SK-MEL-5 (cell line): ENCODE measurements around the gene RNASEH2A. TPM values are rescaled to one million over a fixed set of nuclear protein-coding genes. Genes with fewer than 3 reads are reported as not detected.
"Not testable (repeated sequence)": the region's sequence is repeated elsewhere in the genome, so short reads cannot be mapped to it uniquely, and the experiment has no call there.

Experiments
- DNase-seq: peaks from one replicate; pipeline ENCODE4 v3.0.0-alpha.2; 2016; ENCODE audit warnings: low read depth, low spot score
- in situ Hi-C: cut with HindIII; loops from 2 replicates; pipeline ENCODE4 v1.10.0; 2016; ENCODE audit warnings: low sequenced_read_pairs, high pct_unique_total_duplicates, low pct_unique_long_range_greater_than_20kb
- total RNA-seq: library from RNA; depleted of rRNA; stranded (reverse); fragments of >200 nt; shearing (Covaris generic); gene quantifications from 2 replicates; pipeline ENCODE4 v1.2.3, GENCODE V29; 2014

The RNASEH2A gene
- total RNA-seq, 1 experiment from 2014 or later = 27.6 TPM

GRCh38 chr19:12790628-12791344, 15.6 kb upstream of the RNASEH2A start:
- in situ Hi-C loops = no loop called here
- no peak for DNase-seq

DNA sequence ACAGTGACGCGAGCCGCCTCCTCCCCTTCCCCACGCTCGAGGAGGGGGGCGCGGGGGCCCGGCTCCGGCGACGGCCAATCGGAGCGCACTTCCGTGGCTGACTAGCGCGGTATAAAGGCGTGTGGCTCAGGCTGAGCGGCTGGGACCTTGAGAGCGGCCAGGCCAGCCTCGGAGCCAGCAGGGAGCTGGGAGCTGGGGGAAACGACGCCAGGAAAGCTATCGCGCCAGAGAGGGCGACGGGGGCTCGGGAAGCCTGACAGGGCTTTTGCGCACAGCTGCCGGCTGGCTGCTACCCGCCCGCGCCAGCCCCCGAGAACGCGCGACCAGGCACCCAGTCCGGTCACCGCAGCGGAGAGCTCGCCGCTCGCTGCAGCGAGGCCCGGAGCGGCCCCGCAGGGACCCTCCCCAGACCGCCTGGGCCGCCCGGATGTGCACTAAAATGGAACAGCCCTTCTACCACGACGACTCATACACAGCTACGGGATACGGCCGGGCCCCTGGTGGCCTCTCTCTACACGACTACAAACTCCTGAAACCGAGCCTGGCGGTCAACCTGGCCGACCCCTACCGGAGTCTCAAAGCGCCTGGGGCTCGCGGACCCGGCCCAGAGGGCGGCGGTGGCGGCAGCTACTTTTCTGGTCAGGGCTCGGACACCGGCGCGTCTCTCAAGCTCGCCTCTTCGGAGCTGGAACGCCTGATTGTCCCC, 14.9 kb upstream of the RNASEH2A start, which contains the start of gene JUNB:
JUNB (plus strand) TSS at position 142 of the 706 bp plus-strand sequence; CDS start at position 428, 286 bp downstream.
- in situ Hi-C loops = no loop called here
- peak; percentile 94 for DNase-seq

DNA sequence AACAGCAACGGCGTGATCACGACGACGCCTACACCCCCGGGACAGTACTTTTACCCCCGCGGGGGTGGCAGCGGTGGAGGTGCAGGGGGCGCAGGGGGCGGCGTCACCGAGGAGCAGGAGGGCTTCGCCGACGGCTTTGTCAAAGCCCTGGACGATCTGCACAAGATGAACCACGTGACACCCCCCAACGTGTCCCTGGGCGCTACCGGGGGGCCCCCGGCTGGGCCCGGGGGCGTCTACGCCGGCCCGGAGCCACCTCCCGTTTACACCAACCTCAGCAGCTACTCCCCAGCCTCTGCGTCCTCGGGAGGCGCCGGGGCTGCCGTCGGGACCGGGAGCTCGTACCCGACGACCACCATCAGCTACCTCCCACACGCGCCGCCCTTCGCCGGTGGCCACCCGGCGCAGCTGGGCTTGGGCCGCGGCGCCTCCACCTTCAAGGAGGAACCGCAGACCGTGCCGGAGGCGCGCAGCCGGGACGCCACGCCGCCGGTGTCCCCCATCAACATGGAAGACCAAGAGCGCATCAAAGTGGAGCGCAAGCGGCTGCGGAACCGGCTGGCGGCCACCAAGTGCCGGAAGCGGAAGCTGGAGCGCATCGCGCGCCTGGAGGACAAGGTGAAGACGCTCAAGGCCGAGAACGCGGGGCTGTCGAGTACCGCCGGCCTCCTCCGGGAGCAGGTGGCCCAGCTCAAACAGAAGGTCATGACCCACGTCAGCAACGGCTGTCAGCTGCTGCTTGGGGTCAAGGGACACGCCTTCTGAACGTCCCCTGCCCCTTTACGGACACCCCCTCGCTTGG, 14.1 kb upstream of the RNASEH2A start:
- in situ Hi-C loops = no loop called here
- peak; percentile 48 for DNase-seq

DNA sequence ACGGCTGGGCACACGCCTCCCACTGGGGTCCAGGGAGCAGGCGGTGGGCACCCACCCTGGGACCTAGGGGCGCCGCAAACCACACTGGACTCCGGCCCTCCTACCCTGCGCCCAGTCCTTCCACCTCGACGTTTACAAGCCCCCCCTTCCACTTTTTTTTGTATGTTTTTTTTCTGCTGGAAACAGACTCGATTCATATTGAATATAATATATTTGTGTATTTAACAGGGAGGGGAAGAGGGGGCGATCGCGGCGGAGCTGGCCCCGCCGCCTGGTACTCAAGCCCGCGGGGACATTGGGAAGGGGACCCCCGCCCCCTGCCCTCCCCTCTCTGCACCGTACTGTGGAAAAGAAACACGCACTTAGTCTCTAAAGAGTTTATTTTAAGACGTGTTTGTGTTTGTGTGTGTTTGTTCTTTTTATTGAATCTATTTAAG, 13.5 kb upstream of the RNASEH2A start:
- no peak for DNase-seq
- in situ Hi-C loops = no loop called here

- in situ Hi-C loops = no loop called here
- peak; percentile 87 for DNase-seq
Measured at GRCh38 chr19:12793290-12794195, 12.8 kb upstream of the RNASEH2A start.

GRCh38 chr19:12794196-12794941, 12.0 kb upstream of the RNASEH2A start:
- in situ Hi-C loops = no loop called here
- DNase-seq = no peak

- no peak for DNase-seq
- in situ Hi-C loops = no loop called here
Measured at GRCh38 chr19:12794971-12795381, 11.4 kb upstream of the RNASEH2A start.

- peak; percentile 84 for DNase-seq
Measured at GRCh38 chr19:12796146-12797071, 10.0 kb upstream of the RNASEH2A start.

DNA sequence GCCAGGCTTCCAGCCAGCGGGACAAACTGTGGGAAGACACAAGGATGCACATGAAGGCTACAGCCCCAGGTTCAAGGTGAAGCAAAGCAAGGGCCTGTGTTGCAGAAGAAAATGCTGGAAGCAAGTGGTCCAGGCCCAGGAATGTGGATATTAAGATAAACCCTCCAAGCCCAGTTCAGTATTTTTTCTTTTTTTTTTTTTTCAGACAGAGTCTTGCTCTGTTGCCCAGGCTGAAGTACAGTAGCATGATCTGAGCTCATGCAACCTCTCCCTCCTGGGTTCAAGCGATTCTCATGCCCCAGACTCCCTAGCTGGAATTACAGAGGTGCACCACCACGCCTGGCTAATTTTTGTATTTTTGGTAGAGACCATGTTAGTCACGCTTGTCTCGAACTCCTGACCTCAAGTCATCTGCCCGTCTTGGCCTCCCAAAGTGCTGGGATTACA, 9.2 kb upstream of the RNASEH2A start:
- DNase-seq = no peak
- in situ Hi-C loops = no loop called here

More at GRCh38 chr19:12796146-12797071, 10.0 kb upstream of the RNASEH2A start:
- in situ Hi-C loops = no loop called here

DNA sequence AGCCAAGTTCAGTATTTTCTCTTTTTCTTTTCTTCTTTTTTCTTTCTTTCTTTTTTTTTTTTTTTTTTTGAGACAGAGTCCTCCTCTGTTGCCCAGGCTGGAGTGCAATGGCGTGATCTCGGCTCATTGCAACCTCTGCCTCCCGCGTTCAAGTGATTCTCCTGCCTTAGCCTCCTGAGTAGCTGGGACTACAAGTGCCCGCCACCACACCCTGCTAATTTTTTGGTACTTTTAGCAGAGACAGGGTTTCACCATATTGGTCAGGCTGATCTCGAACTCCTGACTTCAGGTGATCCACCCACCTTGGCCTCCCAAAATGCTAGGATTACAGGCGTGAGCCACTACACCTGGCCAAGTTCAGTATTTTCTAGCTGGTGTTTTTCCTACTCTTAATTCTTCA, 8.8 kb upstream of the RNASEH2A start:
- in situ Hi-C loops, DNase-seq: not testable (repeated sequence)

GRCh38 chr19:12799742-12800465, 6.5 kb upstream of the RNASEH2A start:
- in situ Hi-C loops = no loop called here
- no peak for DNase-seq

DNA sequence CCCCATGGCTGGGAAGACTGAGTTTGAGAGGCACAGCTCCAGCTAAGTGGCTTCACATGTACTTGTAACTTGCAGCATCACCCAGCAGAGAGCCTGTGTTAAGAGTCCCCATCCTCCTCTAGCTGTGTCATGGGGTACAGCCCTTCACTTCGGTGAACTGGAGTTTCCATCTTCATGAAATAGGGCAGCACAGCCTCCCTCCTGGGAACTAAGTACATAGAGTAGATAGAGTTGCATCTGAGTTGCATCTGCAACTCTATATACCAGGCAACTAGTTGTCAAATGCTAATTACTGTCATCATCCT, 6.0 kb upstream of the RNASEH2A start:
- in situ Hi-C loops = no loop called here
- no peak for DNase-seq

DNA sequence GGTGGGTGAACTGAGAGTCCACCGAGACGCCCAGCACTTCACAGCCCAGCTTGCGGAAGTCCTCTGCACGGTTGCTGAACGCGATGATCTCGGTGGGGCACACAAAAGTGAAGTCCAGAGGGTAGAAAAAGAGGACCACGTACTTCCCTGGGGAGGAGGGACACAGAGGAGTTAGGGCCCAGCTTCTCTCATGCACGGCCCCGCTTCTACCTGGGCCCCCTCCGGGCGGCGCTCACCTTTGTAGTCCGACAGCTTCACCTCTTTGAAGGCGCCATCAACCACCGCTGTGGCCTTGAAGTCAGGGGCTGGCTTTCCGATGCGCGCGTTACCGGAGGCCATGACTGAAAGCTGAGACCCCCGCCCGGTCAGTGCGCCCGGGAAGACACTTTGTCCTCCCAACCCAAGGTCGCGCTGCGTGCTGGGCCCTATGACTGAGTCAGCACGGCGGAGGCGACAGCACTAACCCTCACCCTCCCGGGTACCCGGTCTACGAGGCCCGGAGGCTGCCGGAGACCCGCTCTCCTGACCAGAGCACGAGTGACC, 5.4 kb upstream of the RNASEH2A start:
- in situ Hi-C loops = no loop called here
- DNase-seq = no peak

GRCh38 chr19:12801466-12802266, 4.7 kb upstream of the RNASEH2A start, which contains the start of the genes PRDX2 and THSD8:
Gene PRDX2 (minus strand): TSS chr19:12801800. CDS start chr19:12801261, 539 bp downstream.
Gene THSD8 (plus strand): TSS chr19:12802069. CDS start chr19:12802072, 3 bp downstream.
- in situ Hi-C loops = no loop called here

More at GRCh38 chr19:12801466-12802266, 4.7 kb upstream of the RNASEH2A start, which contains the start of the genes PRDX2 and THSD8:
- no peak for DNase-seq
